ENCODE results near the gene PSPH. TPM values are rescaled to one million over a fixed set of nuclear protein-coding genes. Genes with fewer than 3 reads are reported as not detected.
A peak's percentile ranks its signal among the peaks of the same experiment; 100 is the strongest.
"Not testable (repeated sequence)": the region's sequence is repeated elsewhere in the genome, so short reads cannot be mapped to it uniquely, and the experiment has no call there.

PSPH gene
- total and polyA plus RNA-seq, 5 donors: 6.5 to 19.1 (median 12.7) TPM

DNA sequence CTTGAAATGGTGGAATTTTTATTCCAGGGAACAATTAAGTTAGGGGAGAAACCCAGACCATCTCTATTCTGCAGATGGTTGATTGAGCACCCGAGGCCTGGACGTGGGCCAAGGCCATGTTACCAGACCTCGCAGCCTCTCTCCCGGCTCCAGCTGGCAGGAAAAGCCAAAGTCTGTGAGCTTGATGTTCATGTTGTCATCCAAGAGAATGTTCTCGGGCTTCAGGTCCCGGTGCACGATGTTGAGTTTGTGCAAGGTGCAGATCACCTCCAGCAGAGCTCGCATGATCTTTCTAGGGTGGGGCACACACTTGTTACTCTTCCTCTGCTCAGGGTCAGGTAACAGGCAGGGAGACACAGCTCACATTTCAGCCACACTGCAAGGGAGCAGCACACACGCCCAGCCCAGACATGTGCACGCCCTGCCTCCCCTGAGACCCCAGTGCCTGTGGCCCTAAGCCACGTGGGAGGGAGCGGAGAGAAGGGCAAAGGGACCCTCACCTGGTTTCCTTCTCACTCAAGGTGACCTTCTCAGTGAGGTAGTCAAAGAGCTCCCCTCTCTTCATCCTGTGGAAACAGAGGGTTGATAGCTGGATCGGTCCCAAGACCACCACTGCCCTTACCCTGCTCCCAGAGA lies 32.0 kb upstream of the PSPH start:
- no peak overlapping the region for H3K27ac ChIP-seq (ENCODE audit: low read length)
- no peaks in the 10 kb centered on the region for H3K9me3 ChIP-seq (ENCODE audit: control insufficient read depth, low read length)
- H3K4me3 ChIP-seq (ENCODE audit: low read length): no peak overlapping the region
- ATAC-seq (no peak), DNase-seq (peak in 2 of 3 donors; percentile 82 to 87)
- no peaks in the 10 kb centered on the region for H3K27me3 ChIP-seq (ENCODE audit: control insufficient read depth, insufficient read depth)
- WGBS: 49% methylated on average over 13 of the region's 13 CpGs
- intact Hi-C loops (cut with DNase I): no loop called here
- peaks cover 8% of the 10 kb centered on the region for H3K4me1 ChIP-seq (ENCODE audit: control insufficient read depth, insufficient read depth, low read length)

DNA sequence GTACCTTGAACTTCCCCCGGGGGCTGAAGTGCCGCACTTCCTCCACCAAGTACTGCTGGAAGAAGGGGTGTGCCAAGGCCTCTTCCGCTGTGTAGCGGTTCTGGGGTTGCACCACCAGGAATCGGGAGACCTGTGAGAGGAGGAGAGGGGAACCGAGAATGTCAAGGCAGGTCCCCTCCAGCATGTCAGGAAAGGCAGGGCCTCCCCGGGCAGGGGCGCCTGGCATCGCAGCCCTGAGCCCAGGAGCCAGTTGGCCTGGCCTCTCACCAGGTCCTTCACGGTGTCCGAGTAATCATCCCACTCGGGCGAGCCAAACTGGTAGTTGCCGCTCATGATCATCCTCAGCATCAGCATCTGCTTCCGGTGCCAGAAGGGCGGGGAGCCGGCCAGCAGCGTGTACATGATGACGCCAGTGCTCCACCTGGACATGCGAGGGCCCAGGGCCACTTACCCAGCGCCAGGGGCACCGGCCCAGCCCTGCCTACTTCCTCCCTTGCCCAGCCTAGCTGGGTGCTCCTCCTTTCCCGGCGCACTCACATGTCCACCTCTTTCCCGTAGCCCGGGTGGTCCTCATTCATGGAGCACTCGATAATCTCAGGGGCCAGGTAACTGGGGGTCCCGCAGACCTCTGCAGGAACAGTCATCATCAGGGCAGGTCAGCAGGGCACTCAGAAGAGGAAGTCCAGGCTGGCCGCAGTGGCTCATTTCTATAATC lies 30.5 kb upstream of the PSPH start:
- Histone ChIP-seq H3K27ac (ENCODE audit: low read length) (no peak overlapping the region), H3K27me3 (ENCODE audit: control insufficient read depth, insufficient read depth) (no peaks in the 10 kb centered on the region), H3K9me3 (ENCODE audit: control insufficient read depth, low read length) (no peaks in the 10 kb centered on the region), H3K4me1 (ENCODE audit: control insufficient read depth, insufficient read depth, low read length) (peaks cover 8% of the 10 kb centered on the region), H3K4me3 (ENCODE audit: low read length) (no peak overlapping the region)
- intact Hi-C loops (cut with DNase I): no loop called here
- ATAC-seq: no peak
- DNase-seq: peak in 1 of 3 donors; percentile 62
- WGBS: 96% methylated on average over 29 of the region's 29 CpGs

DNA sequence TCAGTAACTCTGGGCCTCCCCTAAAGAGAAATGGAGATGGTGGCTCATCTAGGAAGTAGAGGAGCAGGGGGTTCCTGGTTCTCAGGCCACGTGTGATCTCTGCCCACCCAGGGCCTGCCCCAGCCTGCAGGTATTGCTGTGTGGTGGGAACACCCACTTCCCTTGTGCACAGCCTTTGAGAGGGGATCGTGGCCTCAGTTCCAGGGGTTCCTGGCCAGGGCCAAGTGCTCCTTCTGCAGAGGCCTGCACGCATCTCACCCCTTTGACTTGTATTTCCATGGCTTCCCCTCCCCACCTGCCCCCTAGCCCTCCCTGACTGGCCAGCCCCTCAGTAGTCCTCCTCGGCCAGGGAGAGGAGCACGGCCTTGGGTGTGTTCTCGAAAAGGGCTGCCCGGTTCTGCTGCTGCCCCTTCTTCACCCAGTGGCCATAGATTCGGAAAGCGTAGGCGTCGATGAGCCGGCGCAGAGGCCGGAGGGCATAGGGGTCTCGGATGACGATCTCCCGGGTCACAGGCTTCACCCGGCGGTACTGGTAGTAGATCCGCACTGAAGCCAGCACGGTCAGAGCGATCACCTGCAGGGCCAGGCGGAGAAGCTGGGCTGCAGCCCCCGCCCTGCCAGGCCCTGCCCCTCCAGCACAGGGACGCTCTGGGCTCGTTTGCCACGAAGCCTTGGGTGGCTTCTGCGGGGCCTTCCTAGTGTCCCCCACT lies 29.6 kb upstream of the PSPH start:
- intact Hi-C loops (cut with DNase I); H3K27ac ChIP-seq (ENCODE audit: low read length); H3K4me1 ChIP-seq (ENCODE audit: control insufficient read depth, insufficient read depth, low read length); ATAC-seq; H3K4me3 ChIP-seq (ENCODE audit: low read length); H3K27me3 ChIP-seq (ENCODE audit: control insufficient read depth, insufficient read depth); H3K9me3 ChIP-seq (ENCODE audit: control insufficient read depth, low read length): not testable (repeated sequence)
- 93% methylated on average over 28 of the region's 28 CpGs for WGBS
- DNase-seq: peak in 1 of 3 donors; percentile 62

DNA sequence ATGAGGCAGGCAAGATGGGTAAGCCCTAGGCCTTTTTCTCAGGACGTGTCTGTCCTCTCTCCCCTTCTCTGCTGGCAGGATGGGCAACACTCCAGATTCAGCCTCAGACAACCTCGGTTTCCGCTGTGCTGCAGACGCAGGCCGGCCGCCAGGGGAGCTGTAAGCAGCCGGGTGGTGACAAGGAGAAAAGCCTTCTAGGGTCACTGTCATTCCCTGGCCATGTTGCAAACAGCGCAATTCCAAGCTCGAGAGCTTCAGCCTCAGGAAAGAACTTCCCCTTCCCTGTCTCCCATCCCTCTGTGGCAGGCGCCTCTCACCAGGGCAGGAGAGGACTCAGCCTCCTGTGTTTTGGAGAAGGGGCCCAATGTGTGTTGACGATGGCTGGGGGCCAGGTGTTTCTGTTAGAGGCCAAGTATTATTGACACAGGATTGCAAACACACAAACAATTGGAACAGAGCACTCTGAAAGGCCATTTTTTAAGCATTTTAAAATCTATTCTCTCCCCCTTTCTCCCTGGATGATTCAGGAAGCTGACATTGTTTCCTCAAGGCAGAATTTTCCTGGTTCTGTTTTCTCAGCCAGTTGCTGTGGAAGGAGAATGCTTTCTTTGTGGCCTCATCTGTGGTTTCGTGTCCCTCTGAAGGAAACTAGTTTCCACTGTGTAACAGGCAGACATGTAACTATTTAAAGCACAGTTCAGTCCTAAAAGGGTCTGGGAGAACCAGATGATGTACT lies 28.4 kb upstream of the PSPH start:
- DNase-seq: peak; percentile 89 to 95 (median 95)
- Histone ChIP-seq H3K27ac (ENCODE audit: low read length) (peak overlapping the region; percentile 98), H3K4me3 (ENCODE audit: low read length) (no peak overlapping the region), H3K4me1 (ENCODE audit: control insufficient read depth, insufficient read depth, low read length) (peaks cover 8% of the 10 kb centered on the region), H3K9me3 (ENCODE audit: control insufficient read depth, low read length) (no peaks in the 10 kb centered on the region), H3K27me3 (ENCODE audit: control insufficient read depth, insufficient read depth) (no peaks in the 10 kb centered on the region)
- peak; percentile 86 to 87 for ATAC-seq
- WGBS: 13% methylated on average over 12 of the region's 12 CpGs
- intact Hi-C loops (cut with DNase I): loop anchor here in 3 of 4 donors (5.0 to 10.0 kb wide), 4 partner anchors 72 to 447 kb away; no protein-coding TSS in a partner anchor

DNA sequence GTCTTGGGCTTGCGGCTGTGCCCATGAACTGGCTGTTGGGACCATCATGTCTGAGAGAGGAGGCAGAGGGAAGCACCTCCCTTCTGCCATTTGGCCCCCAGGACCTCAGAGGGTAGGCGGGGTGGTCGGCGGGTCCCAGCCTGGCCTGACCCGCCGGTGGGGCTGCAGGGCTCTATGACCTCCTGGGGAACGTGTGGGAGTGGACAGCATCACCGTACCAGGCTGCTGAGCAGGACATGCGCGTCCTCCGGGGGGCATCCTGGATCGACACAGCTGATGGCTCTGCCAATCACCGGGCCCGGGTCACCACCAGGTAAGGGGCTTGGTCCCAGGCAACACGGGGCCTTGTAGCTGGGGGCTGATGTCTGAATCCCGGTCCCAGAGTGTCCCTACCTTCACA lies 27.0 kb upstream of the PSPH start:
- H3K27ac ChIP-seq (ENCODE audit: low read length): peak overlapping the region; percentile 98
- DNase-seq: peak in 1 of 3 donors; percentile 58
- no peak for ATAC-seq
- H3K4me1 ChIP-seq (ENCODE audit: control insufficient read depth, insufficient read depth, low read length): peaks cover 5% of the 10 kb centered on the region
- intact Hi-C loops (cut with DNase I): loop anchor here in 3 of 4 donors (5.0 to 10.0 kb wide), 4 partner anchors 71 to 446 kb away; no protein-coding TSS in a partner anchor
- H3K27me3 ChIP-seq (ENCODE audit: control insufficient read depth, insufficient read depth): no peaks in the 10 kb centered on the region
- H3K4me3 ChIP-seq (ENCODE audit: low read length): no peak overlapping the region
- 93% methylated on average over 16 of the region's 16 CpGs for WGBS
- H3K9me3 ChIP-seq (ENCODE audit: control insufficient read depth, low read length): no peaks in the 10 kb centered on the region

DNA sequence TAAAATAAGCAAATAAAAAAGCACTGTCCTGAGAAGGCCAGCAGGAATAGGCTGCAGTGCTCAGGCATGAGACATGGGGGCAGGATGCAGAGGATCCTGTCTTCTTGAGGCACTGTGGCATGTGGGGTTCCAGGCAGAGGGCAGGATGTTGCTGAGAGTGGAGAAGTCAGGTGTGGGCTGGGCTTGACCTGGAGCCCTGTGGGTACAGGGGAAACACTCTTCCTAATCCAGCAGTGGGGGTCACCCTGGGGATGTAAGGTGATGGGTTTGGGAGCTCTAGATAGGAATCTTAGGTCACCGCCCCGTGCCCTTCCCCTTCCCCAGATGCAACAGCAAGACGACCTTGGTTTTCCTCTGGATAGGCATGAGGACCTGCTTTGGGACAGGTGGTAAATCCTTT lies 26.4 kb upstream of the PSPH start:
- 93% methylated on average over 3 of the region's 3 CpGs for WGBS
- no peak for ATAC-seq
- Histone ChIP-seq H3K4me3 (ENCODE audit: low read length) (no peak overlapping the region), H3K9me3 (ENCODE audit: control insufficient read depth, low read length) (no peaks in the 10 kb centered on the region), H3K27ac (ENCODE audit: low read length) (no peak overlapping the region), H3K4me1 (ENCODE audit: control insufficient read depth, insufficient read depth, low read length) (peaks cover 5% of the 10 kb centered on the region), H3K27me3 (ENCODE audit: control insufficient read depth, insufficient read depth) (no peaks in the 10 kb centered on the region)
- DNase-seq: no peak
- intact Hi-C loops (cut with DNase I): loop anchor here in 3 of 4 donors (5.0 to 10.0 kb wide), 4 partner anchors 70 to 445 kb away; no protein-coding TSS in a partner anchor

DNA sequence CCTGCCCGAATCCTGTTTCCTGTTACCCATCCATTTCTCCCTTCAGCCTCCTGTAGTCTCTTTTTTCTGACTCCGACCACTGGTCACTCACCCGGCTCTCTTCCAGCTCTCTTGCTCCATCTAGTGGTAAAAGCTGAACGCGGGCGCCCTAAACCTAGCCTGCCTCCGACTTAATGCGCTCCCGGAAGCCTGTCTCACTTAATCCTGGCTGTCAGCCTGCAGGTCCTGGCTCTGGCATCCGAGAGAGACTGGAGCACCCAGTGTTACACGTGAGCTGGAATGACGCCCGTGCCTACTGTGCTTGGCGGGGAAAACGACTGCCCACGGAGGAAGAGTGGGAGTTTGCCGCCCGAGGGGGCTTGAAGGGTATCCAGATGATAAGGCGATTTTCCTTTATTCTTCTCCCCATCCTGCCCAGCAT lies 23.1 kb upstream of the PSPH start:
- Histone ChIP-seq H3K9me3 (ENCODE audit: control insufficient read depth, low read length) (no peaks in the 10 kb centered on the region), H3K4me3 (ENCODE audit: low read length) (no peak overlapping the region), H3K27me3 (ENCODE audit: control insufficient read depth, insufficient read depth) (no peaks in the 10 kb centered on the region), H3K4me1 (ENCODE audit: control insufficient read depth, insufficient read depth, low read length) (peaks cover 3% of the 10 kb centered on the region), H3K27ac (ENCODE audit: low read length) (no peak overlapping the region)
- DNase-seq (peak; percentile 84 to 93 (median 92)), ATAC-seq (peak; percentile 91 to 92)
- intact Hi-C loops (cut with DNase I): loop anchor here in 2 of 4 donors (5.0 to 10.0 kb wide), 3 partner anchors 67 to 430 kb away; no protein-coding TSS in a partner anchor
- 14% methylated on average over 19 of the region's 19 CpGs for WGBS

DNA sequence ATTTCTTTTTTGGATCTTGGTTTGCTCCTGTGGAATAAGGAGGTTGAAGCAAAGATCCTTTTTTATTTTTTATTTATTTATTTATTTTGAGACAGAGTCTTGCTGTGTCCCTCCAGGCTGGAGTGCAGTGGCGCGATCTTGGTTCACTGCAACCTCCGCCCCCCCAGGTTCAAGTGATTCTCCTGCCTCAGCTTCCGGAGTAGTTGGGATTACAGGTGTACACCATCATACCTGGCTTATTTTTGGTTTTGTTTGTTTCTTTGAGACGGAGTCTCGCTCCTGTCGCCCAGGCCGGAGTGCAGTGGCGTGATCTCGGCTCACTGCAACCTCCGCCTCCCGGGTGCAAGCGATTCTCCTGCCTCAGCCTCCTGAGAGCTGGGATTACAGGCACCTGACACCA lies 15.1 kb upstream of the PSPH start:
- H3K4me3 ChIP-seq (ENCODE audit: low read length); H3K4me1 ChIP-seq (ENCODE audit: control insufficient read depth, insufficient read depth, low read length); H3K27me3 ChIP-seq (ENCODE audit: control insufficient read depth, insufficient read depth); H3K27ac ChIP-seq (ENCODE audit: low read length); DNase-seq; H3K9me3 ChIP-seq (ENCODE audit: control insufficient read depth, low read length); intact Hi-C loops (cut with DNase I); ATAC-seq: not testable (repeated sequence)
- WGBS: 98% methylated on average over 13 of the region's 13 CpGs

DNA sequence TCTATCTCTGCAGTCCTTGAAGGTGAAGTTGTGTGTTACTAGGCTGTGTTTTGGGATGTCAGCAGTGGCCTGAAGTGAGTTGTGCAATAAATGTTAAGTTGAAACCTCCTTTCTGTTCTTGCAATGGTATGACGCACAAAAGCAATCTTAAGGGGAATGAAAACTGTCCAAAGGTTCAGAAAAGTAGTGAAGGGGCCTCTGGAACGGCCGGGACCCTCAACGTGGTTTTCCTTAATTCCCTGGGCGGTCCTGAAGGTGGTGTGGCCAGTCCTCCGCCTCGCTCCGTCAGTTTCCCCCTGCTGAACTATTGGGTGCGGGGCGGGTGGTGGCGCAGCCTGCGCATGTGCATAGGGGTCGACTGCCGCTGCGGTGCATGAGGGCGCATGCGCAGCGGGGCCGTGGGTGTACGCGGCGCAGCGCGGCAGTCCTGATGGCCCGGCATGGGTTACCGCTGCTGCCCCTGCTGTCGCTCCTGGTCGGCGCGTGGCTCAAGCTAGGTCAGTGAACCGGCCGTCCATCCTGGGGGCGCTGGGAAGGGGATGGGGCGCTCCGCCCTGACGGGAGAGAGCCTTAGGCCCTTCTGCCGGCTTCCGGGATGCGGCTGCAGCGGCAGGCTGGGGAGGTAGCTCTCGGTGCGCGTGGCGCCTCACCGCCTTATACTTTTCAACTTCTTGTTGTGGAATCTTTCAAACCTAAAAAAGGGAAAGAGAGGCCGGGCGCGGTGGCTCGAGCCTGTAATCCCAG lies 12.8 kb upstream of the PSPH start, which contains the start of gene SUMF2:
SUMF2 (plus strand) TSS at position 405 of the 744 bp plus-strand sequence; CDS start at position 431, 26 bp downstream.
- intact Hi-C loops (cut with DNase I): no loop called here
- WGBS: under 1% methylated on average over 49 of the region's 49 CpGs
- Histone ChIP-seq H3K27me3 (ENCODE audit: control insufficient read depth, insufficient read depth) (no peaks in the 10 kb centered on the region), H3K4me3 (ENCODE audit: low read length) (peak within 1 kb of the TSS; percentile 53), H3K9me3 (ENCODE audit: control insufficient read depth, low read length) (no peaks in the 10 kb centered on the region), H3K4me1 (ENCODE audit: control insufficient read depth, insufficient read depth, low read length) (no peaks in the 10 kb centered on the region), H3K27ac (ENCODE audit: low read length) (peak within 1 kb of the TSS; percentile 81)
- peak; percentile 93 to 98 (median 97) for DNase-seq
- ATAC-seq: peak; percentile 99

DNA sequence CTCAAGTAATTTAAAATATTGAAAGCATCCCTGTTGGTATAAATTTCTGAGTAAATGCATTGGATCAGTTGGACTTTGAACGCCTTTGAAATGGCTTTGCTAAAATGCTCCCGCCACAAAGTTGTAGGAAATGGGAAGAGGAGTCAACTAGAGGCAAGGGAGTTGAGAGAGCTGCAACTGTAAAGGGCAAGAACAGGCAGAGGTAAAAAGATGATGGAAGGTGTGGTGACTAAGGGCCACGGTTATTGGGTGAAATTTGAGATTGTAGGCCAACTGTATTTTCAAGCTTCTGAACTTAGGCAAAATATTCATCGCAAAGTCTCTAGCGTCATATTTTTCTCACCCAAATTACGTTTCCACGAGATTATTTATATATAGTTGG lies 12.2 kb upstream of the PSPH start:
- Histone ChIP-seq H3K4me1 (ENCODE audit: control insufficient read depth, insufficient read depth, low read length) (no peaks in the 10 kb centered on the region), H3K9me3 (ENCODE audit: control insufficient read depth, low read length) (no peaks in the 10 kb centered on the region), H3K4me3 (ENCODE audit: low read length) (no peak overlapping the region), H3K27ac (ENCODE audit: low read length) (peak overlapping the region; percentile 81), H3K27me3 (ENCODE audit: control insufficient read depth, insufficient read depth) (no peaks in the 10 kb centered on the region)
- ATAC-seq (no peak), DNase-seq (no peak)
- WGBS: 70% methylated on average over 7 of the region's 7 CpGs
- intact Hi-C loops (cut with DNase I): no loop called here

All from right cardiac atrium (tissue), 5 donors.